ENCODE data around the gene TMEM178A. TPM values are rescaled to one million over a fixed set of nuclear protein-coding genes. Genes with fewer than 3 reads are reported as not detected.

The TMEM178A gene
- total RNA-seq = 1 to 10 TPM in 3 of 4 donors, under 1 TPM in 1; 0.70 to 9.9 (median 3.9) TPM

- H3K27ac ChIP-seq = no peak within 1 kb of the TSS
These were observed at the start of gene TMEM178A for GRCh38 chr2:39665811-39666490. Gene TMEM178A (plus strand): TSS chr2:39665917. CDS start chr2:39665975, 58 bp downstream.

GRCh38 chr2:39618236-39618635 is 47.5 kb upstream of the TMEM178A start:
- H3K27ac ChIP-seq = no peak overlapping the region
- H3K4me1 ChIP-seq = no peaks in the 10 kb centered on the region
- no peak for DNase-seq
- H3K9me3 ChIP-seq = no peaks in the 10 kb centered on the region
- TF ChIP-seq POLR2A (IDR thresholded peaks at IDR 0.05) (no peak), CTCF (IDR thresholded peaks at IDR 0.05) (no peak)
- no peaks in the 10 kb centered on the region for H3K36me3 ChIP-seq
- no peaks in the 10 kb centered on the region for H3K27me3 ChIP-seq
- H3K4me3 ChIP-seq = no peak overlapping the region

More at GRCh38 chr2:39665811-39666490, at the start of gene TMEM178A:
- no peaks in the 10 kb centered on the region for H3K36me3 ChIP-seq
- peak within 1 kb of the TSS; percentile 15 to 65 (median 46) for H3K4me3 ChIP-seq
- H3K27me3 ChIP-seq = peaks cover 0 to 17% of the 10 kb centered on the region in 2 donors
- DNase-seq = no peak
- H3K4me1 ChIP-seq = peaks cover 0 to 7% (median 4%) of the 10 kb centered on the region in 4 donors
- TF ChIP-seq POLR2A (IDR thresholded peaks at IDR 0.05) (no peak), CTCF (IDR thresholded peaks at IDR 0.05) (no peak)
- H3K9me3 ChIP-seq = no peaks in the 10 kb centered on the region

GRCh38 chr2:39618736-39619135 is 47.0 kb upstream of the TMEM178A start:
- Histone ChIP-seq H3K27me3 (no peaks in the 10 kb centered on the region), H3K27ac (no peak overlapping the region), H3K36me3 (no peaks in the 10 kb centered on the region), H3K4me3 (no peak overlapping the region), H3K9me3 (no peaks in the 10 kb centered on the region), H3K4me1 (no peaks in the 10 kb centered on the region)
- no peak for TF ChIP-seq CTCF (IDR thresholded peaks at IDR 0.05)
- TF ChIP-seq POLR2A (IDR thresholded peaks at IDR 0.05) = no peak
- no peak for DNase-seq

GRCh38 chr2:39620067-39620466 is 45.6 kb upstream of the TMEM178A start:
- no peaks in the 10 kb centered on the region for H3K4me1 ChIP-seq
- H3K36me3 ChIP-seq = no peaks in the 10 kb centered on the region
- H3K9me3 ChIP-seq = no peaks in the 10 kb centered on the region
- no peak overlapping the region for H3K27ac ChIP-seq
- peak in 2 of 3 donors; percentile 22 to 56 for DNase-seq
- TF ChIP-seq POLR2A (IDR thresholded peaks at IDR 0.05) = no peak
- no peak for TF ChIP-seq CTCF (IDR thresholded peaks at IDR 0.05)
- H3K27me3 ChIP-seq = no peaks in the 10 kb centered on the region
- no peak overlapping the region for H3K4me3 ChIP-seq

GRCh38 chr2:39621596-39621995 is 44.1 kb upstream of the TMEM178A start:
- no peaks in the 10 kb centered on the region for H3K4me1 ChIP-seq

More at GRCh38 chr2:39621596-39621995, 44.1 kb upstream of the TMEM178A start:
- TF ChIP-seq CTCF (IDR thresholded peaks at IDR 0.05) (no peak), POLR2A (IDR thresholded peaks at IDR 0.05) (no peak)
- H3K27me3 ChIP-seq = no peaks in the 10 kb centered on the region
- H3K27ac ChIP-seq = no peak overlapping the region
- no peak overlapping the region for H3K4me3 ChIP-seq
- H3K36me3 ChIP-seq = no peaks in the 10 kb centered on the region
- H3K9me3 ChIP-seq = no peaks in the 10 kb centered on the region
- DNase-seq = no peak
